ENCODE data around the gene CASP2. TPM values are rescaled to one million over a fixed set of nuclear protein-coding genes. Genes with fewer than 3 reads are reported as not detected.

The CASP2 gene
- total RNA-seq, 1 experiment from 2014 or later: 64.1 TPM

DNA sequence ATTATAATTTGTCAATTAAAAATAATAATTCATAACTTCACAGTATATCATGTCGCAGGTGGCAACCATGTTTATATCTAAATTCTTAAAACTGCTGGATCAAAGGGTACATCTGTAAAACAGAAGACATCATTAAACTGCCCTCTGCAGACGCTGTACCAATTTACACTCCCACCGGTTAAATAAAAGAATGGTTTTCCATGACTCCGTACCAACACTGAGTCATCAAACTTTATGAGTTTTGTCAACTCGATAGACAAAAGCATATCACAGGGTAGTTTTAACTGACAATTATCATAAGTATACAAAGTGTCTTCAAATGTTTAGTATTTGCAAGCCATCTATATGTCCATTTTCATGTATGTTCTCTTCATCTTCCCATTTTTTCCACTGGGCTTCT lies 30.6 kb upstream of the CASP2 start:
- no peak for TF ChIP-seq ELF1 (IDR thresholded peaks at IDR 0.05; ENCODE audit: borderline replicate concordance, low read depth)
- TF ChIP-seq, protein P1, sequence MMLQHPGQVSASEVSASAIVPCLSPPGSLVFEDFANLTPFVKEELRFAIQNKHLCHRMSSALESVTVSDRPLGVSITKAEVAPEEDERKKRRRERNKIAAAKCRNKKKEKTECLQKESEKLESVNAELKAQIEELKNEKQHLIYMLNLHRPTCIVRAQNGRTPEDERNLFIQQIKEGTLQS (IDR thresholded peaks at IDR 0.05): no peak
- peak; percentile 34; the same call in 1 of the 2 replicates for TF ChIP-seq JUND (IDR thresholded peaks at IDR 0.05)
- no peak for TF ChIP-seq CEBPB (IDR thresholded peaks at IDR 0.05; ENCODE audit: low read depth)
- TF ChIP-seq POLR2AphosphoS5 (IDR thresholded peaks at IDR 0.05; ENCODE audit: low read depth, low read length): no peak
- TF ChIP-seq FOSL1 (IDR thresholded peaks at IDR 0.05; ENCODE audit: low read depth): peak; percentile 48
- TF ChIP-seq CBX3 (IDR thresholded peaks at IDR 0.05; ENCODE audit: low read depth): peak; percentile 18; the same call in 1 of the 2 replicates
- peak; percentile 35 for TF ChIP-seq TCF7L2 (IDR thresholded peaks at IDR 0.05; ENCODE audit: borderline replicate concordance, extremely low read depth, insufficient read depth, insufficient read length)
- no peak for TF ChIP-seq MAX (IDR thresholded peaks at IDR 0.05)
- TF ChIP-seq POLR2A (IDR thresholded peaks at IDR 0.05; ENCODE audit: borderline replicate concordance, extremely low read depth, insufficient read depth, insufficient read length): no peak
- no peak; a peak in 1 of 6 replicates for TF ChIP-seq CTCF (IDR thresholded peaks at IDR 0.05 in 2 of 3, conservative IDR thresholded peaks at IDR 0.05 in 1 of 3; ENCODE audit: borderline replicate concordance in 1 of 3, insufficient read depth in 1 of 3, low read depth in 2 of 3, low read length in 2 of 3)
- no peak for TF ChIP-seq ZNF274 (IDR thresholded peaks at IDR 0.05; ENCODE audit: low read depth, low read length)
- no peak for TF ChIP-seq SRF (IDR thresholded peaks at IDR 0.05; ENCODE audit: low read depth)
- TF ChIP-seq RAD21 (IDR thresholded peaks at IDR 0.05; ENCODE audit: low read depth): peak; percentile 15; the same call in 1 of the 2 replicates
- Histone ChIP-seq H3K36me3 (ENCODE audit: control insufficient read depth in 1 of 2, insufficient read depth in 2 of 2, low read length in 2 of 2) (no peaks in the 10 kb centered on the region), H3K9me2 (ENCODE audit: insufficient read depth) (no peaks in the 10 kb centered on the region), H4K20me1 (ENCODE audit: insufficient read depth) (no peaks in the 10 kb centered on the region), H3K4me3 (replicated peaks in 1 of 2; ENCODE audit: low read depth in 1 of 2, low read length in 2 of 2) (no peak overlapping the region), H3K27me3 (ENCODE audit: insufficient read depth, low read length) (no peaks in the 10 kb centered on the region), H3K9ac (ENCODE audit: low read length) (no peak overlapping the region), H3K27ac (ENCODE audit: low read depth, low read length) (no peak overlapping the region), H3K4me2 (ENCODE audit: low read length) (peak overlapping the region; percentile 7; the same call in 1 of the 2 replicates), H3K4me1 (ENCODE audit: control insufficient read depth in 1 of 2, insufficient read depth in 2 of 2, low read length in 2 of 2) (peaks cover 6 to 16% of the 10 kb centered on the region in 2 experiments; a peak in 3 of 4 replicates), H3K9me3 (ENCODE audit: control insufficient read depth in 1 of 2, insufficient read depth in 1 of 2, low read depth in 1 of 2, low read length in 2 of 2) (no peaks in the 10 kb centered on the region), H2AFZ (ENCODE audit: low read depth, low read length, poor library complexity, severe bottlenecking) (peak overlapping the region; percentile 19), H3K79me2 (ENCODE audit: insufficient read depth, low read length) (no peaks in the 10 kb centered on the region)
- ChIA-PET CTCF (no interaction called here), POLR2A (no interaction called here), RAD21 (ENCODE audit: low non-redundant PET in 1 of 2, low total read pairs in 2 of 2, uncharacterized antibody in 2 of 2, unreplicated experiment in 2 of 2) (no interaction called here)
- intact Hi-C loops (cut with micrococcal nuclease): loop anchor here (5.0 kb wide), 1 partner anchor 150 kb away; the partner anchor contains the start of gene EPHA1
- peak; percentile 64 for ATAC-seq
- DNase-seq (ENCODE audit: low read depth, low spot score): no peak
- no TSS peak for BruUV-seq (replicated peaks)

Measured in HCT116 (cell line).